Colonic mucosa (tissue), 4 donors: ENCODE measurements around the gene ZNF662. TPM values are rescaled to one million over a fixed set of nuclear protein-coding genes. Genes with fewer than 3 reads are reported as not detected.

Source experiments
- DNase-seq: peaks from one replicate; pipeline ENCODE4 v3.0.0-alpha.2; 2020
- H3K27ac ChIP-seq: fragments of 200-600 bp; one replicate; pipeline ENCODE4 v1.8.0; 2021
- H3K27me3 ChIP-seq: fragments of 200-600 bp; one replicate; pipeline ENCODE4 v1.8.0; 2021
- H3K36me3 ChIP-seq: fragments of 200-600 bp; one replicate; pipeline ENCODE4 v1.8.0; 2021
- H3K4me1 ChIP-seq: fragments of 200-600 bp; one replicate; pipeline ENCODE4 v1.8.0; 2021; ENCODE audit warnings: mild to moderate bottlenecking
- H3K4me3 ChIP-seq: fragments of 200-600 bp; one replicate; pipeline ENCODE4 v1.8.0; 2021
- H3K9ac ChIP-seq, 2 donors: one replicate each; pipeline ENCODE4 v1.7.0; 2013; ENCODE audit warnings: control low read depth in 2 of 2, low read depth in 2 of 2, low read length in 2 of 2
- H3K9me3 ChIP-seq: fragments of 200-600 bp; one replicate; pipeline ENCODE4 v1.8.0; 2021
- CTCF ChIP-seq: fragments of 200-600 bp; IDR thresholded peaks from one replicate; pipeline ENCODE4 v1.8.0; 2022; ENCODE audit warnings: antibody characterized with exemption, mild to moderate bottlenecking
- intact Hi-C: fragments of 100-400 bp; cut with DNase I; formaldehyde crosslinking; loops from one replicate; pipeline ENCODE4 v1.14.1; 2022
- total RNA-seq, 2 donors: library from RNA; stranded (reverse); fragmentation: NEBNext Ultra II Directional in 1 of 2; extraction: Animal tissue kit (Norgen Biotek cat#: 25700) in 1 of 2; gene quantifications; one replicate each; pipeline ENCODE4 v1.2.1, GENCODE V29; 2021
- donor health status: healthy.
- donor health status: DM: no; HTN: no; CAD: no.
- donor health status: DM: no; HTN: no; CAD: no.

ZNF662 gene
- total RNA-seq, 2 donors from 2014 or later: 2.8 to 5.5 TPM

- Histone ChIP-seq H3K9ac (no peak overlapping the region), H3K27me3 (no peaks in the 10 kb centered on the region), H3K9me3 (no peaks in the 10 kb centered on the region), H3K4me3 (no peak overlapping the region), H3K27ac (no peak overlapping the region), H3K4me1 (no peaks in the 10 kb centered on the region), H3K36me3 (no peaks in the 10 kb centered on the region)
- DNase-seq: no peak
- intact Hi-C loops: no loop called here
- TF ChIP-seq CTCF: no peak
Observed at GRCh38 chr3:42898896-42899675, 6.9 kb upstream of the ZNF662 start.

DNA sequence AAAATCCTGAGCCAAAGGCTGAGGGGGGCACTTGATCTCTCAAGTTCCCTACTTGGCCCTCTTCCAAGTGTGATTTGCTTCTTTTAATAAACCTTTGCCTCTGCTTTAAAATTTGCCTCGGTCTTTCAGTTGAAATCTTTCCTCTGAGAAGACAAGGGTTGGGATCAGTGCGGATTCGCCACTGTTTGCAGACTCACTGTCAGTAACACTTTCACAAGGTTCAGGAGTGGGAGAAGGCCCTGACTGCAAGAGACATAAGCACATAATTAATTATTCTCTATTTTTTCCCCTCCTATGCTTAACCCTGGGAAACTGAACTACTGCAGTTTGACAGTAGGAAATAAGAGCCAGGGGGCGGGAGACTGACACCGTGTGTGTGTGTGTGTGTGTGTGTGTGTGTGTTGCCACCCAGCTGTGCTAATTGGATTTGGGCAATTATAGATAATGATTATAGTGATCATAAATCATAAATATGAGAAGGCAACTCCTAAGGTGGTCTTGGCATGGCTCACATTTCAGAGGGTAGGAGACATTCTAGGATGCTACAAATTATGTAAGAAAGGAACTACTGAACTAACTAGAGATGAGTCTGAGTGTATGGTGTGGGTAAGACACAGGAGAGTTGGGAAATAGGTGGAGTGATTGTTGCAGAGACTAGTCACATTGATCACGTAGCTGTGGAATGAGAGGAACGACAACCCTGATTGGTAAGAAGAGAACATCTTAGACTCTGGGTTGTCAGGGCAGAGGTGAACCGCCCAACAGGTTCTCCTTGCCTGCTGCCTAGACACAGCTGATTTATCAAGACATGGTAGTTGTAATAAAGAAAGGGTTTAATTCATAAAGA lies 5.5 kb upstream of the ZNF662 start:
- Histone ChIP-seq H3K27me3 (no peaks in the 10 kb centered on the region), H3K4me3 (no peak overlapping the region), H3K36me3 (no peaks in the 10 kb centered on the region), H3K27ac (no peak overlapping the region), H3K9ac (no peak overlapping the region), H3K9me3 (no peaks in the 10 kb centered on the region), H3K4me1 (no peaks in the 10 kb centered on the region)
- TF ChIP-seq CTCF: no peak
- intact Hi-C loops: no loop called here
- no peak for DNase-seq

GRCh38 chr3:42901073-42901415 lies 4.9 kb upstream of the ZNF662 start:
- H3K36me3 ChIP-seq: no peaks in the 10 kb centered on the region
- H3K4me1 ChIP-seq: no peaks in the 10 kb centered on the region
- H3K27me3 ChIP-seq: no peaks in the 10 kb centered on the region
- DNase-seq: no peak
- TF ChIP-seq CTCF: no peak
- no peaks in the 10 kb centered on the region for H3K9me3 ChIP-seq
- H3K27ac ChIP-seq: no peak overlapping the region
- H3K9ac ChIP-seq: no peak overlapping the region
- H3K4me3 ChIP-seq: no peak overlapping the region
- intact Hi-C loops: no loop called here

- no peak for DNase-seq
- no peaks in the 10 kb centered on the region for H3K36me3 ChIP-seq
- TF ChIP-seq CTCF: no peak
- no peaks in the 10 kb centered on the region for H3K9me3 ChIP-seq
- H3K9ac ChIP-seq: no peak overlapping the region
- no peaks in the 10 kb centered on the region for H3K4me1 ChIP-seq
- H3K27ac ChIP-seq: no peak overlapping the region
- H3K27me3 ChIP-seq: no peaks in the 10 kb centered on the region
- intact Hi-C loops: no loop called here
- no peak overlapping the region for H3K4me3 ChIP-seq
Observed at GRCh38 chr3:42902257-42902656, 3.7 kb upstream of the ZNF662 start.

DNA sequence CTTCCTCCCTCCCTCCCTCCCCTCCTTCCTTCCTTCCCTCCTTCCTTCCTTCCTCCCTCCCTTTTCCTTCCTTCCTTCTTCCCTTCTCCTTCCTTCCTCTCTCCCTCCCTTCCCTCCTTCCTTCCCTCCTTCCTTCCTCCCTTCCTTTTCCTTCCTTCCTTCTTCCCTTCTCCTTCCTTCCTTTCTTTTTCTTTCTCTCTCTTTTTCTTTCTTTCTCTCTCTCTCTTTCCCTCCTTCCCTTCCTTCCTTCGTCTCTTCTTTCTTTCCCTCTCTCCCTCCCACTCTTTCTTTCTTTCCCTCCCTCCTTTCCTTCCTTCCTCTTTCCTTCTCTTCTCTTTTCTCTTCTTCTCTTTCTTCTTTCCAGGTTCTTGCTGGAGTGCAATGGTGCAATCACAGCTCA lies 1.9 kb upstream of the ZNF662 start:
- H3K9ac ChIP-seq: no peak overlapping the region
- no peak overlapping the region for H3K27ac ChIP-seq
- H3K9me3 ChIP-seq: no peaks in the 10 kb centered on the region
- DNase-seq: no peak
- no peaks in the 10 kb centered on the region for H3K27me3 ChIP-seq
- H3K4me3 ChIP-seq: no peak overlapping the region
- no peaks in the 10 kb centered on the region for H3K36me3 ChIP-seq
- TF ChIP-seq CTCF: no peak
- intact Hi-C loops: no loop called here
- H3K4me1 ChIP-seq: no peaks in the 10 kb centered on the region
